ENCODE measurements around the gene RNF103.
"Not testable (repeated sequence)": the region's sequence is repeated elsewhere in the genome, so short reads cannot be mapped to it uniquely, and the experiment has no call there.

The RNF103 gene

GRCh38 chr2:86593266-86593665 lies 30.4 kb downstream of the RNF103 start:
- Histone ChIP-seq H3K27me3 (ENCODE audit: control insufficient read depth, insufficient read depth, low read length) (no peaks in the 10 kb centered on the region), H3K27ac (peak overlapping the region; percentile 48), H3K9ac (no peak overlapping the region)

DNA sequence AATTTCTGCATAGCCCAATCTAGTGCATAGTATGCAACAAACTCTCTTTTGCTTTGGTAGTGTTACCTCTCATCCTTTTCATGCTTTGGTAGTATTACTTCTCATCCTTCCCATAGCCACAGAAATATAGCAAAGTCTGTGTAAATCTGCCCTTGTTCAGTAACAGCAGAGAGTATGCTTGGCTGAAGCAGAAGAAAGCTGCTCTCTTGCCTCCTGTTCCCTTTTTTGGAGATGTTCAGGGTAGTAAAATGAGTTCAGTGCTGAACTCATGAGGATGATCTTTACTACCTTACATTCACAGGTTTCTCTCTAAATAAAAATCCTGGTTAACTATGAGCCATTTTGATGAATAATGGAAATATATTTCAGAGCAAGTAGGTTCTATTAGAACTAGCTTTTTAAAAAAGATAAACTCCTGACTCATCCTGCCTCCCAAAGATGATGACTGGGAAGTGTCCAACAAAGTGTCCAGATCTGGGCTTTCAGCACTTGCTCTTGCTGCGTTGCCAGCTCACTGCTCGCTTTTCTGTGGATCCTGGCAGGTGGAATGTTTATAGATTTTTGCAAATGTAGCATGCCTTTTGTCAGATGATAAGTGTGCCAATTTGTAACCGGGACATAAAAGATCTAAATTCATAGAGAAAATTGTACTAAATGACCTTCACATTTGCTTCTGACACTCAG lies 31.0 kb downstream of the RNF103 start:
- no peaks in the 10 kb centered on the region for H3K79me2 ChIP-seq
- H3K36me3 ChIP-seq (ENCODE audit: control insufficient read depth, insufficient read depth, low read length): no peaks in the 10 kb centered on the region
- H3K27me3 ChIP-seq (ENCODE audit: control insufficient read depth, insufficient read depth, low read length): no peaks in the 10 kb centered on the region
- peak overlapping the region; percentile 48 for H3K27ac ChIP-seq
- peak overlapping the region; percentile 14 for H2AFZ ChIP-seq
- H3K4me1 ChIP-seq: peaks cover 12% of the 10 kb centered on the region
- TF ChIP-seq, protein P1, sequence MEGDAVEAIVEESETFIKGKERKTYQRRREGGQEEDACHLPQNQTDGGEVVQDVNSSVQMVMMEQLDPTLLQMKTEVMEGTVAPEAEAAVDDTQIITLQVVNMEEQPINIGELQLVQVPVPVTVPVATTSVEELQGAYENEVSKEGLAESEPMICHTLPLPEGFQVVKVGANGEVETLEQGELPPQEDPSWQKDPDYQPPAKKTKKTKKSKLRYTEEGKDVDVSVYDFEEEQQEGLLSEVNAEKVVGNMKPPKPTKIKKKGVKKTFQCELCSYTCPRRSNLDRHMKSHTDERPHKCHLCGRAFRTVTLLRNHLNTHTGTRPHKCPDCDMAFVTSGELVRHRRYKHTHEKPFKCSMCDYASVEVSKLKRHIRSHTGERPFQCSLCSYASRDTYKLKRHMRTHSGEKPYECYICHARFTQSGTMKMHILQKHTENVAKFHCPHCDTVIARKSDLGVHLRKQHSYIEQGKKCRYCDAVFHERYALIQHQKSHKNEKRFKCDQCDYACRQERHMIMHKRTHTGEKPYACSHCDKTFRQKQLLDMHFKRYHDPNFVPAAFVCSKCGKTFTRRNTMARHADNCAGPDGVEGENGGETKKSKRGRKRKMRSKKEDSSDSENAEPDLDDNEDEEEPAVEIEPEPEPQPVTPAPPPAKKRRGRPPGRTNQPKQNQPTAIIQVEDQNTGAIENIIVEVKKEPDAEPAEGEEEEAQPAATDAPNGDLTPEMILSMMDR (IDR thresholded peaks at IDR 0.05): no peak
- H3K9ac ChIP-seq: no peak overlapping the region
- no peaks in the 10 kb centered on the region for H3K9me3 ChIP-seq (ENCODE audit: control insufficient read depth, low read length)
- H3K4me2 ChIP-seq (ENCODE audit: low read length): no peak overlapping the region
- H3K4me3 ChIP-seq (ENCODE audit: low read depth, low read length): no peak overlapping the region

More at GRCh38 chr2:86593266-86593665, 30.4 kb downstream of the RNF103 start:
- H3K4me1 ChIP-seq: peaks cover 12% of the 10 kb centered on the region
- no peaks in the 10 kb centered on the region for H3K36me3 ChIP-seq (ENCODE audit: control insufficient read depth, insufficient read depth, low read length)
- H3K79me2 ChIP-seq: no peaks in the 10 kb centered on the region
- H3K4me3 ChIP-seq (ENCODE audit: low read depth, low read length): no peak overlapping the region
- no peak overlapping the region for H3K4me2 ChIP-seq (ENCODE audit: low read length)
- peak overlapping the region; percentile 14 for H2AFZ ChIP-seq
- TF ChIP-seq, protein P1 (IDR thresholded peaks at IDR 0.05): no peak
- no peaks in the 10 kb centered on the region for H3K9me3 ChIP-seq (ENCODE audit: control insufficient read depth, low read length)

GRCh38 chr2:86589701-86590100 lies 34.0 kb downstream of the RNF103 start:
- not testable (repeated sequence) for H3K79me2 ChIP-seq; H3K4me3 ChIP-seq (ENCODE audit: low read depth, low read length); H3K4me2 ChIP-seq (ENCODE audit: low read length); H2AFZ ChIP-seq; H3K4me1 ChIP-seq; H3K9ac ChIP-seq; H3K27ac ChIP-seq; H3K9me3 ChIP-seq (ENCODE audit: control insufficient read depth, low read length); H3K36me3 ChIP-seq (ENCODE audit: control insufficient read depth, insufficient read depth, low read length); H3K27me3 ChIP-seq (ENCODE audit: control insufficient read depth, insufficient read depth, low read length)

GRCh38 chr2:86584151-86584913 lies 39.3 kb downstream of the RNF103 start:
- TF ChIP-seq, protein P1 (IDR thresholded peaks at IDR 0.05): no peak
- H3K27me3 ChIP-seq (ENCODE audit: control insufficient read depth, insufficient read depth, low read length): no peaks in the 10 kb centered on the region
- H3K4me3 ChIP-seq (ENCODE audit: low read depth, low read length): no peak overlapping the region
- no peak overlapping the region for H3K9ac ChIP-seq
- peak overlapping the region; percentile 54 for H3K27ac ChIP-seq
- H3K79me2 ChIP-seq: no peaks in the 10 kb centered on the region
- H2AFZ ChIP-seq: peak overlapping the region; percentile 72
- H3K4me2 ChIP-seq (ENCODE audit: low read length): peak overlapping the region; percentile 33
- no peaks in the 10 kb centered on the region for H3K4me1 ChIP-seq
- H3K36me3 ChIP-seq (ENCODE audit: control insufficient read depth, insufficient read depth, low read length): no peaks in the 10 kb centered on the region
- H3K9me3 ChIP-seq (ENCODE audit: control insufficient read depth, low read length): no peaks in the 10 kb centered on the region

DNA sequence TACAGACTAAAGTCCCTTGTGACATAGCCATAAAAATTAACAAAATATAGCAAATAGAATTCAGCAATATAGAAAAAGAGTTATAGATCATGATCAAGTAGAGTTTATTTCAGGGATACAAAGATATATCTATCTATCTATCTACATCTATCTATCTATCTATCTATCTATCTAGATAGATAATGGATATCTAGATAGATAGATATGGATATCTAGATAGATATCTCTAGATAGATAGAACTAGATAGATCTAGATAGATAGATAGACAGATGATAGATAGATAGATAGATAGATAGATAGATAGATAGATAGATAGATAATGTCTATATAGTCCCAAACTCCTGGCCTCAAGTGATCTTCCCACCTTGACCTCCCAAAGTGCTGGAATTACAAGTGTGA lies 43.1 kb downstream of the RNF103 start:
- Histone ChIP-seq H3K27me3 (ENCODE audit: control insufficient read depth, insufficient read depth, low read length) (no peaks in the 10 kb centered on the region), H2AFZ (no peak overlapping the region), H3K27ac (no peak overlapping the region), H3K4me3 (ENCODE audit: low read depth, low read length) (no peak overlapping the region), H3K36me3 (ENCODE audit: control insufficient read depth, insufficient read depth, low read length) (no peaks in the 10 kb centered on the region), H3K9me3 (ENCODE audit: control insufficient read depth, low read length) (no peaks in the 10 kb centered on the region), H3K79me2 (no peaks in the 10 kb centered on the region), H3K4me2 (ENCODE audit: low read length) (no peak overlapping the region), H3K9ac (no peak overlapping the region), H3K4me1 (no peaks in the 10 kb centered on the region)
- TF ChIP-seq, protein P1 (IDR thresholded peaks at IDR 0.05): no peak
